ENCODE measurements around the gene ANXA8.
"Not testable (repeated sequence)": the region's sequence is repeated elsewhere in the genome, so short reads cannot be mapped to it uniquely, and the experiment has no call there.

GRCh38 chr10:47491600-47491999 is 7.7 kb upstream of the ANXA8 start, which contains the start of gene FAM25G:
- TF ChIP-seq ZC3H10 (CRISPR knock-in tag; IDR thresholded peaks at IDR 0.05); SNAI2 (CRISPR knock-in tag; IDR thresholded peaks at IDR 0.05); ISL1 (CRISPR knock-in tag; IDR thresholded peaks at IDR 0.05); ZFP30 (CRISPR knock-in tag; IDR thresholded peaks at IDR 0.05); TCF4 (CRISPR knock-in tag; IDR thresholded peaks at IDR 0.05; ENCODE audit: borderline replicate concordance); ZNF565 (CRISPR knock-in tag; conservative IDR thresholded peaks at IDR 0.05; ENCODE audit: low read depth); ARNTL (CRISPR knock-in tag; IDR thresholded peaks at IDR 0.05; ENCODE audit: borderline replicate concordance, low read depth); ZNF8 (CRISPR knock-in tag; IDR thresholded peaks at IDR 0.05); CREB5 (CRISPR knock-in tag; IDR thresholded peaks at IDR 0.05; ENCODE audit: low read depth); PATZ1 (CRISPR knock-in tag; IDR thresholded peaks at IDR 0.05; ENCODE audit: borderline replicate concordance); RARB (CRISPR knock-in tag; IDR thresholded peaks at IDR 0.05); PPARA (CRISPR knock-in tag; IDR thresholded peaks at IDR 0.05; ENCODE audit: borderline replicate concordance): not testable (repeated sequence)

Measured in SK-N-SH treated with all-trans-retinoic acid at 6 μM for 48 hours (cell line).